GM21717 (cell line): Measurements from ENCODE around the gene RNF34.

Experiments used
- ATAC-seq: cut with Tn5 transposase; IDR thresholded peaks from one replicate; pipeline ENCODE4 v1.9.1; 2021; ENCODE audit warnings: mild to moderate bottlenecking, moderate library complexity; ENCODE audit not compliant: unreplicated experiment

The RNF34 gene

DNA sequence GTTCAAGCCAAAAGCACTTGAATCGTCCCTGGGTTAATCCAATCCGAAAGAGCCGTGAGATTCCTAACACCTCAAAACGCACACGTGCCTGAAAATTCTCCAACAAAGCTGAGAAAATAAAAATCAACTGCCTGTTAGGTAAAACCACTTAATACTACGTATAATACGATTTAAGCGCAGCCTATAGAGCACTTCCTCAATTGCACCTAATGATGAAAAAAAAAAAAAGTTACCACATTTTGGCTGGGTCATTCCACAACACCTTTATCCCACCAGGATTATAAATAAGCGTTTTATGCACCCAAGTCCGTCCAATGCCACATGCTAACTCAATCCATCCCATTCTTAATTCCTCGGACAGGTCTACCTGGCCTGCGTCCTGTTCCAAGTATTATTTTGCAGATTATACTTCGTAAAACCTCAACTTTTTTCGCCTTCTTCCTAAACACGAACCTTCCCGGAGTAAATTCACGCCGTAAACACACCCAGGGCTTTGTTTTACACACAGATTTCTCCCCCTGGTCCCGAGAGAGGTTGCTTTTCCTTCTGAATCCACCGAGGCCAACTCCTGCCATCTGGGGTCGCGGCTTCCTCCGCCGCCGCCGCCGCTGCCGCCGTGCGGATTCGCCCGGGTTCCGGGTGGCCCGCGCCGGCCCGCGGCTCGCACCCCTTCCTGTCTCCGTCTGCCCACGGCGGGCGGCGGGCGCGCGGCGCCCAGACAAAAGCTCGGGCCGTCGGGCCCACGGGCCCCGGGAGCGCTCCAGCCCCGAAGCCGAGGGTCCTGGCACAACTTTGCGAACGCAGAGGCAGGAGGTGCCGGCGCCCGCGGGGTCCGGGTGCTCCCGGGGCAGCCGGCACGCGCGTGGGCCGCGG, 66.2 kb downstream of the RNF34 start:
- peak; percentile 20 for ATAC-seq

GRCh38 chr12:121466794-121467637, 67.1 kb downstream of the RNF34 start:
- peak; percentile 84 for ATAC-seq

DNA sequence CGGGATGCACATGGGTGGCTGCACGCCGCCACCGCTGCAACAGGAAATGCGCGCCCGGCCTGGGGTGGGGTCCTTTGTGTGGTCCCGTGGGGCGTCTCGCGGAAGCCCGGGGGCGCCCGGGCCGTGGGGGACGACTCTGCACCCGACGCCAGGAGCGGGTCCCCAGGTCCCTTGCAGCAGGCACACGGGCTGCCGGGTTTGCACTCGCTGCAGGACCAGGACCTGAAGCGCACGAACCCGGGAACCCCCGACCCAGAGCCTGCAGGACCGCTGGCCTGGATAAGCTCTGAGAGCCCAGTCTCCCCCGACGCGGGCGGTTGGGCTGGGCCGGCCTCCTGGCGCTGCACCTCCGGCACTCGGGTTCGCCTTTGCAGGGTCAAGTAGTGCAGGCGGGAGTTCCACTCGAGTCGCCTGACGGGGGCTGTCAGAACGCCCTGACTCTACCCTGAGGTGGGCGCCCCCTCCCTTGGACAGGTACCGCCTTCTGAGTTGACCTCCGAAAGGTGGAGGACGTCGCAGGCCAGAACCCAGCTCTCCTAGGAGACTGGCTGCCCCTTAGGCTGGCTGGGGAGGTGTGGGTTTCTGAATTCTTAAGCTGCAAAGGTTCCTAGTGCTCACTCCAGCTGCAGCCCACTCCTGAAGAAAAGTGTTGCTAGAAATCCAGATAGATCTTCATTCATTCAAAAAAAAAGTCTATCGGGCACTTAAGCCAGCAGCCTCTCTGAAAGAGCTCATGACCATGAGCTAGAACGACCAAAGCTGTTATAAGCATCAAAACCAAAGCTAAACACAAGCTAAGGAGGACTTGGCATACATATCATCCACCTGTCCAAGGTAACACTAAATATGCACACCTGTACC, 68.0 kb downstream of the RNF34 start:
- ATAC-seq, result peak; percentile 21

DNA sequence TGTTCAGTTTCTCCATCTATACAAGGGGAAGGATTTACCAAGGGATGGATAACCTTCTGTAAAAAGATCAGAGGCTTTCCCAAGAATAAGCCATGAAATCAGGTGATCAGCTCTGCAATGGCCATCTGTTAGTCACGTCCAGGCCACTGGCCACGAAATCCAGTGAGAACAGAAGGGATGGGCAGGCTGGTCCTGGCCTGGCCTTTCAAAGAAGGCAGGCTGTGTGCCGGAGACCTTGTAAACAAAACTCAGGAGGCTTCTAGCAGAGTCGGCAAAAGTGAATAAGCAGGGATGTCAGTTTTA, 68.5 kb downstream of the RNF34 start:
- no peak for ATAC-seq

DNA sequence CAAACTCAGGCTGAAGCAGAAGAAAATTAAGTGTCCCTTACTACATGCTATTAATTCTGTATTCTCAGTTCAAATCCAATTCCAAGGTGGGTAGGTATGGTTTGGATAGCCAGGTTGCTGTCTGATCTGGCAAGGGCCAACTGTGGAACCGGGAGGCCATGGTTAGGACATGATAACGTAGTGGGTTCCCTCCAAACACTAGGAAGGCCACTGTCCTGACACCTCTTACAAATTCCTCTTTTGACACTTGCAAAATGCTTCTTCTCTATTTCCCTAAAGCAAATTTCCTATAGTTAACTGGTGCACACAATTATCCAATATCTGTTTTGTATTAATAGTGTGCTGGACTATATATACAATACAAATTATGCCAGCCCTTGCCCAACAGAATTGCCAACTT, 70.8 kb downstream of the RNF34 start:
- ATAC-seq, result no peak

DNA sequence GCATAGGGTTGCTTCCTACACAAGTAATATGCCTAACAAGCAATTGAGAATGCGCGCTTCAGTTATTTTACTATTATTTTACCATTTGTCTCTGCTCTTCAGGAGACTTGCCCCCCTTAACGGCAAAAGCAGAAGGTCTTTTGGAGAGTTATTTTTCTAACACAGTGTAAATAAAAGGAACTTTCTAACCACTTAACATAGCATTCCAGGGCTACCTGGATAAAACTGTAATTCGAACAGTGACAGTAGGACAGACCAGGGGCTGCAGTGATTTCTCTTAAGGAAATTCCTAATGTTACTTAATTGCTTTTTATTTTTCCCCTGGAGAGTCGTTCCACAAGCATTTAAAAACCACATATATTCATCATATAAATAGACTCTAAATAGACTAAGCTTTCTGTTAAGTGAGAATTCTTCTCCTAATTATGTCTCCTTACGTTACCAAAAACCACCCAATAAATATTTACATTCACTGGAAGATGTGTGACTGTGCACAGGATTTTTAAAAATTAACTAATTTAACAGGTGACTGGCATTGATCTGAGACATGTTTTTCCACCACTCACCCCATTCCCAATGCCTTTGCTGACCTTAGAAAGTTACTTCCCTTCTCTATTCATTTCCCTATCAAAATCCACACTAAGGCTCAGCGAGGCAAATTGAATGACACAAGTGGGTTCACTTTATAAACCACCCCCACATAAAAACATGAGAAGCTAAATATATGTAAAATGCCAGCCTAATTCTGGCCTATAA, 72.4 kb downstream of the RNF34 start:
- no peak for ATAC-seq
